K562 (cell line): Measurements from ENCODE around the gene CEP85L. TPM values are rescaled to one million over a fixed set of nuclear protein-coding genes. Genes with fewer than 3 reads are reported as not detected.

Source experiments
- MAFK ChIP-seq: IDR thresholded peaks from 2 replicates; pipeline ENCODE4 v1.6.1; 2011; ENCODE audit warnings: low read length, improper control_type of control experiment
- RUNX1 ChIP-seq: sonication (generic); IDR thresholded peaks from 2 replicates; pipeline ENCODE4 v1.6.1; 2016; ENCODE audit warnings: antibody characterized with exemption, low read depth
- TRIM24 ChIP-seq, 2 experiments: fragments of 450-650 bp; IDR thresholded peaks; 2 replicates each; pipeline ENCODE4 v1.6.1; 2016
- polyA plus RNA-seq, 8 experiments: library from polyadenylated mRNA; depleted of rRNA in 4 of 8; stranded (reverse) in 5 of 8; unstranded in 3 of 8; fragments of >200 nt; fragmentation: Nextera tagmentation in 2 of 8; fragmentation: Illumina TruSeq in 1 of 8; extraction: Ambion mirVana in 2 of 8; extraction: Trizol in 1 of 8; gene quantifications; 2 replicates each; pipeline versions ENCODE4 v1.2.1 to v1.2.3, GENCODE V29; 2011 to 2014; ENCODE audit warnings: inconsistent platforms in 1 of 8, missing spikeins in 1 of 8
- total RNA-seq, 7 experiments: library from RNA; depleted of rRNA in 6 of 7; stranded (reverse); fragments of >200 nt in 6 of 7; fragmentation: Illumina TruSeq in 2 of 7; extraction: Trizol in 2 of 7; gene quantifications; 2 replicates each; pipeline versions ENCODE4 v1.2.1 to v1.2.3, GENCODE V29; 2011 to 2021; ENCODE audit warnings: low replicate concordance in 1 of 7
- TF ChIP-seq, protein P1 (sequence below): fragments of 200-600 bp; sonication (generic); IDR thresholded peaks from one replicate; pipeline ENCODE4 v1.6.1; 2012; ENCODE audit warnings: mild to moderate bottlenecking, low read depth, low read length, inconsistent platforms

The CEP85L gene
- total and polyA plus RNA-seq, 9 of the 15 experiments (the other 6 are each of a cell fraction or from before 2014, with no cell fraction given), result 4.5 to 15.8 (median 8.3) TPM

- TF ChIP-seq, protein P1, sequence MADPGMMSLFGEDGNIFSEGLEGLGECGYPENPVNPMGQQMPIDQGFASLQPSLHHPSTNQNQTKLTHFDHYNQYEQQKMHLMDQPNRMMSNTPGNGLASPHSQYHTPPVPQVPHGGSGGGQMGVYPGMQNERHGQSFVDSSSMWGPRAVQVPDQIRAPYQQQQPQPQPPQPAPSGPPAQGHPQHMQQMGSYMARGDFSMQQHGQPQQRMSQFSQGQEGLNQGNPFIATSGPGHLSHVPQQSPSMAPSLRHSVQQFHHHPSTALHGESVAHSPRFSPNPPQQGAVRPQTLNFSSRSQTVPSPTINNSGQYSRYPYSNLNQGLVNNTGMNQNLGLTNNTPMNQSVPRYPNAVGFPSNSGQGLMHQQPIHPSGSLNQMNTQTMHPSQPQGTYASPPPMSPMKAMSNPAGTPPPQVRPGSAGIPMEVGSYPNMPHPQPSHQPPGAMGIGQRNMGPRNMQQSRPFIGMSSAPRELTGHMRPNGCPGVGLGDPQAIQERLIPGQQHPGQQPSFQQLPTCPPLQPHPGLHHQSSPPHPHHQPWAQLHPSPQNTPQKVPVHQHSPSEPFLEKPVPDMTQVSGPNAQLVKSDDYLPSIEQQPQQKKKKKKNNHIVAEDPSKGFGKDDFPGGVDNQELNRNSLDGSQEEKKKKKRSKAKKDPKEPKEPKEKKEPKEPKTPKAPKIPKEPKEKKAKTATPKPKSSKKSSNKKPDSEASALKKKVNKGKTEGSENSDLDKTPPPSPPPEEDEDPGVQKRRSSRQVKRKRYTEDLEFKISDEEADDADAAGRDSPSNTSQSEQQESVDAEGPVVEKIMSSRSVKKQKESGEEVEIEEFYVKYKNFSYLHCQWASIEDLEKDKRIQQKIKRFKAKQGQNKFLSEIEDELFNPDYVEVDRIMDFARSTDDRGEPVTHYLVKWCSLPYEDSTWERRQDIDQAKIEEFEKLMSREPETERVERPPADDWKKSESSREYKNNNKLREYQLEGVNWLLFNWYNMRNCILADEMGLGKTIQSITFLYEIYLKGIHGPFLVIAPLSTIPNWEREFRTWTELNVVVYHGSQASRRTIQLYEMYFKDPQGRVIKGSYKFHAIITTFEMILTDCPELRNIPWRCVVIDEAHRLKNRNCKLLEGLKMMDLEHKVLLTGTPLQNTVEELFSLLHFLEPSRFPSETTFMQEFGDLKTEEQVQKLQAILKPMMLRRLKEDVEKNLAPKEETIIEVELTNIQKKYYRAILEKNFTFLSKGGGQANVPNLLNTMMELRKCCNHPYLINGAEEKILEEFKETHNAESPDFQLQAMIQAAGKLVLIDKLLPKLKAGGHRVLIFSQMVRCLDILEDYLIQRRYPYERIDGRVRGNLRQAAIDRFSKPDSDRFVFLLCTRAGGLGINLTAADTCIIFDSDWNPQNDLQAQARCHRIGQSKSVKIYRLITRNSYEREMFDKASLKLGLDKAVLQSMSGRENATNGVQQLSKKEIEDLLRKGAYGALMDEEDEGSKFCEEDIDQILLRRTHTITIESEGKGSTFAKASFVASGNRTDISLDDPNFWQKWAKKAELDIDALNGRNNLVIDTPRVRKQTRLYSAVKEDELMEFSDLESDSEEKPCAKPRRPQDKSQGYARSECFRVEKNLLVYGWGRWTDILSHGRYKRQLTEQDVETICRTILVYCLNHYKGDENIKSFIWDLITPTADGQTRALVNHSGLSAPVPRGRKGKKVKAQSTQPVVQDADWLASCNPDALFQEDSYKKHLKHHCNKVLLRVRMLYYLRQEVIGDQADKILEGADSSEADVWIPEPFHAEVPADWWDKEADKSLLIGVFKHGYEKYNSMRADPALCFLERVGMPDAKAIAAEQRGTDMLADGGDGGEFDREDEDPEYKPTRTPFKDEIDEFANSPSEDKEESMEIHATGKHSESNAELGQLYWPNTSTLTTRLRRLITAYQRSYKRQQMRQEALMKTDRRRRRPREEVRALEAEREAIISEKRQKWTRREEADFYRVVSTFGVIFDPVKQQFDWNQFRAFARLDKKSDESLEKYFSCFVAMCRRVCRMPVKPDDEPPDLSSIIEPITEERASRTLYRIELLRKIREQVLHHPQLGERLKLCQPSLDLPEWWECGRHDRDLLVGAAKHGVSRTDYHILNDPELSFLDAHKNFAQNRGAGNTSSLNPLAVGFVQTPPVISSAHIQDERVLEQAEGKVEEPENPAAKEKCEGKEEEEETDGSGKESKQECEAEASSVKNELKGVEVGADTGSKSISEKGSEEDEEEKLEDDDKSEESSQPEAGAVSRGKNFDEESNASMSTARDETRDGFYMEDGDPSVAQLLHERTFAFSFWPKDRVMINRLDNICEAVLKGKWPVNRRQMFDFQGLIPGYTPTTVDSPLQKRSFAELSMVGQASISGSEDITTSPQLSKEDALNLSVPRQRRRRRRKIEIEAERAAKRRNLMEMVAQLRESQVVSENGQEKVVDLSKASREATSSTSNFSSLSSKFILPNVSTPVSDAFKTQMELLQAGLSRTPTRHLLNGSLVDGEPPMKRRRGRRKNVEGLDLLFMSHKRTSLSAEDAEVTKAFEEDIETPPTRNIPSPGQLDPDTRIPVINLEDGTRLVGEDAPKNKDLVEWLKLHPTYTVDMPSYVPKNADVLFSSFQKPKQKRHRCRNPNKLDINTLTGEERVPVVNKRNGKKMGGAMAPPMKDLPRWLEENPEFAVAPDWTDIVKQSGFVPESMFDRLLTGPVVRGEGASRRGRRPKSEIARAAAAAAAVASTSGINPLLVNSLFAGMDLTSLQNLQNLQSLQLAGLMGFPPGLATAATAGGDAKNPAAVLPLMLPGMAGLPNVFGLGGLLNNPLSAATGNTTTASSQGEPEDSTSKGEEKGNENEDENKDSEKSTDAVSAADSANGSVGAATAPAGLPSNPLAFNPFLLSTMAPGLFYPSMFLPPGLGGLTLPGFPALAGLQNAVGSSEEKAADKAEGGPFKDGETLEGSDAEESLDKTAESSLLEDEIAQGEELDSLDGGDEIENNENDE, result no peak
- no peak for TF ChIP-seq RUNX1
- no peak for TF ChIP-seq MAFK
- no peak for TF ChIP-seq TRIM24 (IDR thresholded peaks at IDR 0.05)
Measured at GRCh38 chr6:118507636-118508035, 143.8 kb downstream of the CEP85L start (continued).
